Stimulated activated CD4-positive, alpha-beta T cell treated with anti-CD3 and anti-CD28 coated beads, Interleukin-15, amount 100 ng/mL, for 1 hour (primary cell): Measurements from ENCODE around the gene RPP38.

Source experiments
- DNase-seq, 2 donors: peaks; one replicate each; pipeline ENCODE4 v3.0.0-alpha.2; 2020; ENCODE audit warnings: low read depth in 1 of 2, low spot score in 1 of 2

The RPP38 gene

DNA sequence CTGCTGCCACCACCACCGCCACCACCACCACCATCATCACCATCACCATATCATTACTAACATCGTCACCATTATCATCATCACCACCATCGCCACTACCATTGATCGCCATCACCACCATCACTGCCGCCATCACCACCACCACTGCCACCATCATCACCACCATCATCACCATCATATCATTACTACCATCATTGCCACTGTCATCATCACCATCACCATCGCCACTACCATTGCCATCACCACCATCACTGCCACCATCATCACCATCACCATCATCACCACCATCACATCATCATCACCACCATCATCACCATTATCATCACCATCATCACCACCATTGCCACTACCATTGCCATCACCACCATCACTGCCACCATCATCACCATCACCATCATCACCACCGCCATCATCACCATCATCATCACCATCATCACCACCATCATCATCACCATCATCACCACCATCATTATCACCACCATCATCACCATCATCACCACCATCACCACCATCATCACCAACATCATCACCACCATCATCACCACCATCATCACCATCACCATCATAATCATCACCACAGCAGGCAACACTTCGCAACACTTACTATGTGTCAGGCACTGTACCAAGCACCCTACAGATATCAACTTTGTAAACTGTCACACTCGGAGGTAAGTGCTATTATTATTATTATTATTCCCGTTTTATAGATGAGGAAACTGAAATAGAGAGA is 52.1 kb downstream of the RPP38 start:
- DNase-seq: no peak

GRCh38 chr10:15150563-15150962 is 53.4 kb downstream of the RPP38 start:
- no peak for DNase-seq

DNA sequence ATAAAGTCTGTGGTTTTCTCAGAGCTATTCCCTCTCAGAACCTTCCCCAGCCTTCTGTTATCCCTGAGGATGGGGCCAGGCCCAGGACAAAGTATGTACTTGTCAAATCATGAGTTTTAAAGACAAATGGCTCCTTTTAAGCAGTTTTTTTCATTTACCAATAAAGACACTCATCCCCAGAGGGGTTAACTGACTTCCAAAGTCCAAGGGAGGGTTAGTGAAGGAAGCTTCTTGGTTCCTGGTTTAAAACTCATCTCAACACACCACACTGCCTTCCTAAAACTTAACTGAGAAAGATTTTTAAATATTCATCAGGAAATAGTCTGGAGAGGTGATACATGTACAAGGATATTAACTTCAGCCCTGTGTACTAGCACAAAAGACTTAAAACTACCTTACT is 55.4 kb downstream of the RPP38 start:
- DNase-seq: no peak
